ENCODE data around the gene C16orf78.

C16orf78 gene

DNA sequence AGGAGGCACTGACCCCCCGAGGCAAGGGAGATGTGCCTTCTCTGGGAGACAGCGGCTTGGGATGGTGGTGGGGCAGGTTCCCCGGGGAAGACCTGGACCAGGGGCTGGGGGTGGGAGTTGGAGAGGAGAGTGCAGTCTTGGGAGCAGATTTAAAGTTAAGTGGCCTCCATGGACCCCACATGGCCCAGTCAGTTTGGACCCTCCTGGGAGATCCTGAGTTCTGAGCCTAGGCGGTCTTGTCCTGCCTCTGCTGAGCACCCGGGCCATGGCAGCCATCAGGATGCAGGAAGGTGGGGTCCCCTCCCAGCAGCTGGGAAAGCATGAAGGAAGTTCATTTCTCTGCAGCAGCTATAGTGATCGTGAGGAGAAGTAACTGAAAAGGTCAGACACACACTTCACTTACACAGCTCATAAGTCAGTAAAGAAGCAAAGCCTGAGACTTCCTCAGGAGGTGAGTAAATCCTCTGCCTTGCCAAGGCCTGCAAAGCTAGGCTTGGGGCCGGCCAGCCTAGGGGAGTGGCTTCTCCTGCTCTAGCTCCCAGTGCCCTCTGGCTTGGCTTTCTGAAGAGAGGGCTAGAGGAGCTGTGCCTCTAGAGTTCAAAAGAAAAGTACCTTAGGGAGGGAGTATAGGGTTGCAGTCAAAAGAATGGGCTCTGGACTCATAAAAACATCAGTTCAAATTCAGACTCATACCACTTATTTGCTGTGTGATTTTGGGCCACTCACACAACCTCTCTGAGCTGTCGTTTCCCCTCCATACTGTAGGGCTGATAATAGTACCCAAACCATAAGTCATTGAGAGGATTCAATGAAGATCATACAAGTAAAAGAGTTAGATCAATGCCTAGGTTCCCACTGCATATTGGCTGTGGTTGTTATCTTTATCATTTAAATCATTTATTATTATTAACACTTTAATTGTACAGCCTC, 31.0 kb upstream of the C16orf78 start:
- TF ChIP-seq, protein P1, sequence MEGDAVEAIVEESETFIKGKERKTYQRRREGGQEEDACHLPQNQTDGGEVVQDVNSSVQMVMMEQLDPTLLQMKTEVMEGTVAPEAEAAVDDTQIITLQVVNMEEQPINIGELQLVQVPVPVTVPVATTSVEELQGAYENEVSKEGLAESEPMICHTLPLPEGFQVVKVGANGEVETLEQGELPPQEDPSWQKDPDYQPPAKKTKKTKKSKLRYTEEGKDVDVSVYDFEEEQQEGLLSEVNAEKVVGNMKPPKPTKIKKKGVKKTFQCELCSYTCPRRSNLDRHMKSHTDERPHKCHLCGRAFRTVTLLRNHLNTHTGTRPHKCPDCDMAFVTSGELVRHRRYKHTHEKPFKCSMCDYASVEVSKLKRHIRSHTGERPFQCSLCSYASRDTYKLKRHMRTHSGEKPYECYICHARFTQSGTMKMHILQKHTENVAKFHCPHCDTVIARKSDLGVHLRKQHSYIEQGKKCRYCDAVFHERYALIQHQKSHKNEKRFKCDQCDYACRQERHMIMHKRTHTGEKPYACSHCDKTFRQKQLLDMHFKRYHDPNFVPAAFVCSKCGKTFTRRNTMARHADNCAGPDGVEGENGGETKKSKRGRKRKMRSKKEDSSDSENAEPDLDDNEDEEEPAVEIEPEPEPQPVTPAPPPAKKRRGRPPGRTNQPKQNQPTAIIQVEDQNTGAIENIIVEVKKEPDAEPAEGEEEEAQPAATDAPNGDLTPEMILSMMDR (IDR thresholded peaks at IDR 0.05; ENCODE audit: borderline replicate concordance, insufficient read depth, low read depth, low read length) = no peak
- no peak overlapping the region for H3K4me3 ChIP-seq (ENCODE audit: low read depth, low read length)

DNA sequence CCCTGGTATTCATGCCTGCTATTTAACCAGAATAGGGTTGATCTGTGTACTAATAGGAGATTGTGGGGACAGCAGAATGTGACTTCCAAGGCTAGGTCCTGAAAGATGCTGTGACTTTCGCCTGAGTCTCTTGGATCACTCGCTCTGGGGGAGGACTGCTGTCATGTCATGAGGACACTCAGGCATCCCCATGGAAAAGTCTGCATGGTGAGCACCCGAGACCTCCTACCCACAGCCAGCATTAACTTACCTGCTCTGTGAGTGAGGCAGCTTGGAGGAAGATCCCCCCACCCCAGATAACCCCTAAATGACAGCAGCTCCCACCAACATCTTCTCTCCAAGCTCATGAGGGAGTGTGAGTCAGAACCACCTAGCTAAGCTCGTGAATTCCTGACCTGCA, 30.3 kb upstream of the C16orf78 start:
- TF ChIP-seq, protein P1 (IDR thresholded peaks at IDR 0.05; ENCODE audit: borderline replicate concordance, insufficient read depth, low read depth, low read length) = no peak
- no peak overlapping the region for H3K4me3 ChIP-seq (ENCODE audit: low read depth, low read length)

DNA sequence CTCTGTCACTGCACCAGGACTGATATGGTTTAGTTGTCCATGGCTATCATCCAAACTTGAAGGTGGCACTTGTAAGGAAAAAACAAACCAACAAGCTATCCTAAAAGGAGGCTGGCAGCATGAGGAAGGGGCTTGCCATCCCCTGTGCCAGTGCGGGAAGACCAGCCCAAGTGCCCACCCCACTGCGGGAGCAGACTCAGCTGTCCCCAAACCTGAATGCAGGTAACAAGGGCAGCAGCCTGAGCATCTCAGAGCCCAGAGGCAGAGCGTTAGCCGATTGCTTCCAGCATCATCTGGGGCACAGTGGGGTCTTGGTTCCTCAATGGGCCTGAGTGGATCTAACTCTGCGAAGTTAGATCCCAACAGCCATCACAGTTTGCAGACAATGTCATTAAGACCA, 29.2 kb upstream of the C16orf78 start:
- no peak overlapping the region for H3K4me3 ChIP-seq (ENCODE audit: low read depth, low read length)
- TF ChIP-seq, protein P1 (IDR thresholded peaks at IDR 0.05; ENCODE audit: borderline replicate concordance, insufficient read depth, low read depth, low read length) = no peak

DNA sequence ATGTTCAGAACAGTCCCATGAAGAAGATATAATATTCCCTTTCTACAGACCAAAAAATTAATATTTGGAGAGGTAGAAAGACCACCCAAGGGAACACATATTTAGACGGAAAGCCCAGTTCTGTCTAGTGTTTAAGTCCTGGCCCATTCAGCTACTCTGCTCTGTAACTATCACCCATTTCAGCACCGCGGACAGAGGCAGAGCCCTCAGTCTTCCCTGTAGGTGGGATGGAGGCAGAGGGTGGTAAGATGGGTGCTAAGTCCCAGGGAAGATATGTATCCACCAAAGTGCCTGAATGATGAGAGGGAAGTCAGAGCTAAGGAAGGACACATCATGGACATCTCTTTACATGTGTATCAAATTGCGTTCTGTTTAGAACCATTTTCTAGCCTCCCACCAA, 27.8 kb upstream of the C16orf78 start:
- TF ChIP-seq, protein P1 (IDR thresholded peaks at IDR 0.05; ENCODE audit: borderline replicate concordance, insufficient read depth, low read depth, low read length) = no peak
- H3K4me3 ChIP-seq (ENCODE audit: low read depth, low read length) = no peak overlapping the region

DNA sequence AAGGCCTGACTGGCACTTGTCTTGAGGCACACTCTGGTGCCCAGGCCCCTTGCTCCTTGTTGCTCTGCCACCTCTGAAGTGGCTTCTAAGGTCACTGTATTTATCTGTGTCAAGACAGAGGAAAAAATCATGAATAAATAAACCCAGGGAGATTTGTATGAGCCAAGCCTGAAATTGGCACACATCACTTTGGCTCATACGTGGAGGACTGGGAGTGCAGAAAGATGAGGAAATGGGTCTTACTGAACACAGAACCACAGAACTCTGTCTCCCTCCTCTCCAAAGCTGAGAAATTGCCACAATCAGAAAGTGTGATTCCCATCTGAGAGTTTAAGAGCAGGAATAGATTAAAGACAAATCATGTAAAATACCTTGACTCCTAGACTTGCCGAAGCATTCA, 27.1 kb upstream of the C16orf78 start:
- H3K4me3 ChIP-seq (ENCODE audit: low read depth, low read length) = no peak overlapping the region
- TF ChIP-seq, protein P1 (IDR thresholded peaks at IDR 0.05; ENCODE audit: borderline replicate concordance, insufficient read depth, low read depth, low read length) = no peak

DNA sequence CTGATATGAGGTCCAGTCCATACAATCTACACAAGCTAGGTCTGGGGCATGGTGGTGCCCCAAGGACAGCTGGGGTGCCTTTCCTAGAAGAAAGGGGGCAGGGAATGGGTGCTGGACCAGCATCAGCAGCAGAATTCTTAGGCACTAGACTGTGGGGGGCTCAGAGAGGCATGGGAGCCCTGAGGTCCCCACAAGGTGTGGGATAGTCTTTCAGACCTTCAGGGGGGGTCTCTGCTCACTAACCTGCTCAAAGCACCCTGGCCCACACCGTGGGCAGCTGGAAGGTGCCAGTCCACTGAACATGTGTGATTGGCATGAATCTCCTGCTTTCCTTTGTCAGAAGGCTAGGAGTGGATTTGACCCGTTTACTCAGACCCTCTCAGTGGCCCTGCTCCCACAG, 26.1 kb upstream of the C16orf78 start:
- TF ChIP-seq, protein P1 (IDR thresholded peaks at IDR 0.05; ENCODE audit: borderline replicate concordance, insufficient read depth, low read depth, low read length) = no peak
- no peak overlapping the region for H3K4me3 ChIP-seq (ENCODE audit: low read depth, low read length)
